ENCODE results near the gene LUC7L2.
"Not testable (repeated sequence)": the region's sequence is repeated elsewhere in the genome, so short reads cannot be mapped to it uniquely, and the experiment has no call there.

The LUC7L2 gene

GRCh38 chr7:139441961-139442360 is 82.3 kb downstream of the LUC7L2 start:
- H3K9me3 Mint-ChIP-seq: no peaks in the 10 kb centered on the region
- no peaks in the 10 kb centered on the region for H3K27me3 Mint-ChIP-seq
- no peak overlapping the region for H3K27ac Mint-ChIP-seq
- H3K4me3 Mint-ChIP-seq: no peak overlapping the region
- no peaks in the 10 kb centered on the region for H3K4me1 Mint-ChIP-seq
- peaks cover 1% of the 10 kb centered on the region for H3K36me3 Mint-ChIP-seq

DNA sequence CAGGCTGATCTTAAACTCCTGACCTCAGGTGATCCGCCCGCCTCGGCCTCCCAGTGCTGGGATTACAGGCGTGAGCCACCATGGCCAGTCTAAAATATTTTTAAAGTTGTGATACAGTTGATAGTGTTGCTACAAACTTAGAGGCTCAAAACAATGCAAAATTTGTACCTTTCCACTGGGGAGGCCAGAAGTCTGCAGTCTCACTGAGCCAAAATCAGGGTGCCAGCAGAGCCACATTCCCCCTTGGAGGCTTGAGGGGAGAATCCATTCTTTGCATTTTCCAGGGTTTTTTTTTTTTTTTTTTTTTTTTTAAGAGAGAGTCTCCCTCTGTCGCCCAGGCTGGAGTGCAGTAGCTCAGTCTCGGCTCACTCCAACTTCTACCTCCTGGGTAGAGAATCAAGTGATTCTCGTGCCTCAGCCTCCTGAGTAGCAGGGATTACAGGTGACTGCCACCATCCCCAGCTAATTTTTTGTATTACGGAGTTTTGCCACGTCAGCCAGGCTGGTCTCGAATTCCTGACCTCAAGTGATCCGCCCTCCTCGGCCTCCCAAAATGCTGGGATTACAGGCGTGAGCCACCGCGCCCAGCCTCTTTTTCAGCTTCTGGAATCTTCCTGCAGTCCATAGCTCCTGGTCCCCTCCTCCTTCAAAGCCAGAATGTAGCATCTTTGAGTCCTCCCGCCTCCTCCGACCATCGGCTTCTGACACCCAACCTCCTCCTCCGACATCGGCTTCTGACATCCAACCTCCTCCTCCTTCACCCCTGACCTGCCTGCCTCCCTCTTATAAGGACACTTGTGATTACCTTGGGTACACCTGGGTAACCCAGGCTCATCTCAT is 86.6 kb downstream of the LUC7L2 start:
- H3K4me3 Mint-ChIP-seq: no peak overlapping the region
- no peaks in the 10 kb centered on the region for H3K27me3 Mint-ChIP-seq
- H3K27ac Mint-ChIP-seq: no peak overlapping the region
- no peaks in the 10 kb centered on the region for H3K4me1 Mint-ChIP-seq
- no peaks in the 10 kb centered on the region for H3K9me3 Mint-ChIP-seq
- no peaks in the 10 kb centered on the region for H3K36me3 Mint-ChIP-seq

DNA sequence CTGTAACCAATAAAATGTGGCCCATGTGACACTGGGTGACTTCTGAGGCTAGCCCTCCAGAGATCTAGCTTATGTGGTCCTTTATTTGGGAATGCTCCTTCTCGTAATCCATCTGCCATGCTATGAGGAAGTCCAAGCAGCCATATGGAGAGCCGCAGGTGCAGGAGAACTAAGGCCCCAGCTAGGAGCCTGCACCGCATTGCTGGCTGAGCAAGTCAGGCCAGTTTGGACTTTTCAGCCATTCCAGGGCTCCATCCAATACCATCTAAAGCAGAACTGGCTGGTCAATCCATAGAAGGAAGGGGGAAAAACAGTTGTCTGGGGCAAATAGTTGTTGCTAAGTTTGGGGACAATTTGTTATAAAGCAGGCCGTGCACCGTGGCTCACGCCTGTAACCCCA is 91.2 kb downstream of the LUC7L2 start:
- Mint-ChIP-seq H3K4me1 (no peaks in the 10 kb centered on the region), H3K36me3 (no peaks in the 10 kb centered on the region), H3K4me3 (no peak overlapping the region), H3K27me3 (no peaks in the 10 kb centered on the region), H3K9me3 (no peaks in the 10 kb centered on the region), H3K27ac (no peak overlapping the region)

- H3K4me3 Mint-ChIP-seq: no peak overlapping the region
- no peaks in the 10 kb centered on the region for H3K36me3 Mint-ChIP-seq
- H3K9me3 Mint-ChIP-seq: no peaks in the 10 kb centered on the region
- no peaks in the 10 kb centered on the region for H3K4me1 Mint-ChIP-seq
- H3K27me3 Mint-ChIP-seq: no peaks in the 10 kb centered on the region
- H3K27ac Mint-ChIP-seq: no peak overlapping the region
These were observed 91.9 kb downstream of the LUC7L2 start for GRCh38 chr7:139451638-139452037.

GRCh38 chr7:139452958-139453672 is 93.4 kb downstream of the LUC7L2 start:
- no peaks in the 10 kb centered on the region for H3K36me3 Mint-ChIP-seq
- no peak overlapping the region for H3K27ac Mint-ChIP-seq
- H3K4me3 Mint-ChIP-seq: no peak overlapping the region
- H3K4me1 Mint-ChIP-seq: no peaks in the 10 kb centered on the region
- no peaks in the 10 kb centered on the region for H3K27me3 Mint-ChIP-seq
- H3K9me3 Mint-ChIP-seq: no peaks in the 10 kb centered on the region

DNA sequence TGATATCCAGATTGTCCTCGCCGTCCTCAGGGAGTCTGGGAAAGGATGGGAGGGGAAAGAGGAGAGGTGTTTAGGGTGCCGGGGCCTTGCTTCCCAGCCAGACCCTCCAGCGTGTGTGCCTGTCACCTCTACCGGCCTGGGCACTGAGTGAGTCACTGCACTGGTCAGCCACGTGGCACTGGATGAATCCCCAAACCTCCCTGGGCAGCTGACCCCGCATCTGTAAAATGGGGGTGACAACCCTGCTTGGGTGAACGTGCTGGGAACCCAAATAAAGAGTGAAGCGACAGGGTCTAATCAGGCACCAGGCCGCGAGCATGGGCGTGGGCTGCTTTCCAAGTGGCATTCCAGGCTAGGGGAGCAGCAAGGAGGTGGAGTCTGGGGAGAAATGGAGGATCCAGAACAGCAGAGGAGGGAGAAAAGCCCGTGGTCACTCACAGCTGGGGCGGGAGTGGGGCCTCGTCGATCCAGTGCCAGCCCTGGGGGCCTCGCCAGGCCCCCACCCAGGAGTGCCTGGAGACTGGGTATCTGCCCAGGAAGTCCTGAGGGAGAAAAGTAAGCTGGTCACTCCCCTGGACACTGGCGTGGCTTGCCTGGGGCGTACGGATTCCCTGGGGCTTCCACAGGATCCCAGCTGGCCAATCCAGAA is 94.1 kb downstream of the LUC7L2 start:
- no peak overlapping the region for H3K4me3 Mint-ChIP-seq
- H3K36me3 Mint-ChIP-seq: no peaks in the 10 kb centered on the region
- H3K27me3 Mint-ChIP-seq: no peaks in the 10 kb centered on the region
- H3K9me3 Mint-ChIP-seq: no peaks in the 10 kb centered on the region
- no peak overlapping the region for H3K27ac Mint-ChIP-seq
- no peaks in the 10 kb centered on the region for H3K4me1 Mint-ChIP-seq

DNA sequence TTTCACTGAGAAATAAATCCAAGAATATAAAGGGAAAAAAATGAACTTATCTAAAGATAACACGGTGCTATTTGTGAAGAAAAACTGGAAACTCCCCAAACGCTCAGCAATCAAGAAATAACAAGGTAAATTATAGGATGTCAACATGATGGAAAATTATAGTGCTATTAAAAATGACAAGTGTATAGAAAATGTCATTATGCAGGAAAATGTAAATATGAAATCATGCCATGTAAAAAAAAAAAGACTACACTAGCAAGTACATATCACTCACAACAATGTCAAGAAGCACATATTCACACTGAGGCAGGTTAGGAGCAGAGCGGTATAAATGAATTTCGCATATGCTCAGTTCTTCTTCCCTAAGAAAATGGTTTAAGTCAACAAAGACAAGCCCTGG is 96.1 kb downstream of the LUC7L2 start:
- Mint-ChIP-seq H3K27ac (no peak overlapping the region), H3K27me3 (no peaks in the 10 kb centered on the region), H3K4me3 (no peak overlapping the region), H3K4me1 (no peaks in the 10 kb centered on the region), H3K9me3 (no peaks in the 10 kb centered on the region), H3K36me3 (no peaks in the 10 kb centered on the region)

GRCh38 chr7:139456511-139456910 is 96.8 kb downstream of the LUC7L2 start:
- no peaks in the 10 kb centered on the region for H3K27me3 Mint-ChIP-seq
- no peaks in the 10 kb centered on the region for H3K36me3 Mint-ChIP-seq
- no peaks in the 10 kb centered on the region for H3K4me1 Mint-ChIP-seq
- no peak overlapping the region for H3K4me3 Mint-ChIP-seq
- H3K9me3 Mint-ChIP-seq: no peaks in the 10 kb centered on the region
- H3K27ac Mint-ChIP-seq: no peak overlapping the region

GRCh38 chr7:139457153-139457946 is 97.7 kb downstream of the LUC7L2 start:
- H3K27me3 Mint-ChIP-seq: no peaks in the 10 kb centered on the region
- no peaks in the 10 kb centered on the region for H3K4me1 Mint-ChIP-seq
- no peak overlapping the region for H3K4me3 Mint-ChIP-seq
- no peaks in the 10 kb centered on the region for H3K36me3 Mint-ChIP-seq
- H3K27ac Mint-ChIP-seq: no peak overlapping the region
- no peaks in the 10 kb centered on the region for H3K9me3 Mint-ChIP-seq

DNA sequence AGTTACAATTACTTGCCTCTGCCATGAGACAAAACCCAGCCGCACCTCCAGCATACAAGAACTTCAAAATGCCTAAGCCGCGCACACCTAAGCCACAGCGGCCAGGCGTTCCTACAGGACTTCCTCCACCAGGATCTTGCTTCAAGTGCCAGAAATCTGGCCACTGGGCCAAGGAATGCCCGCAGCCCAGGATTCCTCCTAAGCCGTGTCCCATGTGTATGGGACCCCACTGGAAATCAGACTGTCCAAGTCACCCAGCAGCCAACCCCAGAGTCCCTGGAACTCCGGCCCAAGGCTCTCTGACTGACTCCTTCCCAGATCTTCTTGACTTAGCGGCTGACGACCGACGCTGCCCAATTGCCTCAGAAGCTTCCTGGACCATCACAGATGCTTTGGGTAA is 103.7 kb downstream of the LUC7L2 start:
- not testable (repeated sequence) for H3K27ac Mint-ChIP-seq, H3K36me3 Mint-ChIP-seq, H3K9me3 Mint-ChIP-seq, H3K4me1 Mint-ChIP-seq, H3K4me3 Mint-ChIP-seq, H3K27me3 Mint-ChIP-seq

- not testable (repeated sequence) for H3K4me1 Mint-ChIP-seq, H3K27ac Mint-ChIP-seq, H3K27me3 Mint-ChIP-seq, H3K9me3 Mint-ChIP-seq, H3K4me3 Mint-ChIP-seq, H3K36me3 Mint-ChIP-seq
These were observed 104.8 kb downstream of the LUC7L2 start for GRCh38 chr7:139464511-139464910.

DNA sequence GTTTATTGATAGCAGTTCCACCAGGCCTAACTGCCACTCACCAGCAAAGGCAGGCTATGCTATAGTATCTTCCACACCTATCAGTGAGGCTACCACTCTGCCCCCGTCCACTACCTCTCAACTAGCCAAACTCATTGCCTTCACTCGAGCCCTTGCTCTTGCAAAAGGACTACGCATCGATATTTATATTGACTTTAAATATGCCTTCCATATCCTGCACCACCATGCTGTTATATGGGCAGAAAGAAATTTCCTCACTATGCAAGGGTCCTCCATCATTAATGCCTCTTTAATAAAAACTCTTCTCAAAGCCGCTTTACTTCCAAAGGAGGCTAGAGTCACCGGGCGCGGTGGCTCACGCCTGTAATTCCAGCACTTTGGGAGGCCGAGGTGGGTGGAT is 105.4 kb downstream of the LUC7L2 start:
- not testable (repeated sequence) for H3K27ac Mint-ChIP-seq, H3K4me1 Mint-ChIP-seq, H3K4me3 Mint-ChIP-seq, H3K27me3 Mint-ChIP-seq, H3K9me3 Mint-ChIP-seq, H3K36me3 Mint-ChIP-seq

DNA sequence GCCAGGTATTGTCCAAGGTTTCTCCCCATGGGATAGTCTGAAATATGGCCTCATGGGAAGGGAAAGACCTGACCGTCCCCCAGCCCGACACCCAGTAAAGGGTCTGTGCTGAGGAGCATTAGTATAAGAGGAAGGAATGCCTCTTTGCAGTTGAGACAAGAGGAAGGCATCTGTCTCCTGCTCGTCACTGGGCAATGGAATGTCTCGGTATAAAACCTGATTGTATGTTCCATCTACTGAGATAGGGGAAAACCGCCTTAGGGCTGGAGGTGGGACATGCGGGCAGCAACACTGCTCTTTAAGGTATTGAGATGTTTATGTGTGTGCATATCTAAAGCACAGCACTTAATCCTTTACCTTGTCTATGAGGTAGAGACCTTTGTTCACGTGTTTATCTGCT is 108.0 kb downstream of the LUC7L2 start:
- H3K4me1 Mint-ChIP-seq, H3K27me3 Mint-ChIP-seq, H3K9me3 Mint-ChIP-seq, H3K36me3 Mint-ChIP-seq, H3K27ac Mint-ChIP-seq, H3K4me3 Mint-ChIP-seq: not testable (repeated sequence)

GRCh38 chr7:139468281-139468680 is 108.6 kb downstream of the LUC7L2 start:
- H3K36me3 Mint-ChIP-seq, H3K4me3 Mint-ChIP-seq, H3K9me3 Mint-ChIP-seq, H3K27ac Mint-ChIP-seq, H3K27me3 Mint-ChIP-seq, H3K4me1 Mint-ChIP-seq: not testable (repeated sequence)

GRCh38 chr7:139471740-139472353 is 112.2 kb downstream of the LUC7L2 start:
- Mint-ChIP-seq H3K9me3 (peaks cover 6% of the 10 kb centered on the region), H3K4me3 (no peak overlapping the region), H3K27me3 (no peaks in the 10 kb centered on the region), H3K36me3 (peaks cover 2% of the 10 kb centered on the region), H3K4me1 (no peaks in the 10 kb centered on the region), H3K27ac (no peak overlapping the region)
